Prostate gland (tissue), 2 donors: ENCODE measurements around the gene USP20.

Source experiments
- CTCF ChIP-seq, 4 experiments: fragments of 200-600 bp in 2 of 4; fragments of 450-650 bp in 2 of 4; sonication (generic) in 2 of 4; IDR thresholded peaks; 1 replicate in 3 of 4; 2 replicates in 1 of 4; pipeline ENCODE4 v1.5.1; 2016 to 2019; ENCODE audit warnings: antibody characterized with exemption in 4 of 4, mild to moderate bottlenecking in 2 of 4, moderate library complexity in 2 of 4
- POLR2A ChIP-seq: fragments of 450-650 bp; IDR thresholded peaks from one replicate; pipeline ENCODE4 v1.6.1; 2016; ENCODE audit warnings: antibody characterized with exemption, mild to moderate bottlenecking
- POLR2AphosphoS5 ChIP-seq: sonication (generic); formaldehyde crosslinking; IDR thresholded peaks from one replicate; pipeline ENCODE4 v1.6.1; 2017; ENCODE audit warnings: antibody characterized with exemption

GRCh38 chr9:129785866-129786265 is 49.4 kb upstream of the USP20 start:
- TF ChIP-seq CTCF (IDR thresholded peaks at IDR 0.05) (no peak), POLR2AphosphoS5 (no peak), POLR2A (no peak)
